HFFc6 (cell line): ENCODE measurements around the gene TSPAN2. TPM values are rescaled to one million over a fixed set of nuclear protein-coding genes. Genes with fewer than 3 reads are reported as not detected.

ENCODE experiments used
- DNase-seq: peaks from one replicate; pipeline ENCODE4 v3.0.0-alpha.2; 2018
- H3K27ac Mint-ChIP-seq: 2 replicates; pipeline ENCODE4 v1.8.0; 2020; ENCODE audit warnings: mild to moderate bottlenecking, mixed read lengths
- H3K27me3 Mint-ChIP-seq: 2 replicates; pipeline ENCODE4 v1.8.0; 2021; ENCODE audit warnings: mild to moderate bottlenecking, moderate library complexity, mixed read lengths; ENCODE audit not compliant: insufficient read depth
- H3K36me3 Mint-ChIP-seq: 2 replicates; pipeline ENCODE4 v1.8.0; 2021; ENCODE audit warnings: low read depth, mixed read lengths
- H3K4me1 Mint-ChIP-seq: 2 replicates; pipeline ENCODE4 v1.8.0; 2020; ENCODE audit warnings: low read depth, mixed read lengths
- H3K4me3 Mint-ChIP-seq: 2 replicates; pipeline ENCODE4 v1.8.0; 2020; ENCODE audit warnings: mild to moderate bottlenecking, moderate library complexity, mixed read lengths
- H3K9me3 Mint-ChIP-seq: 2 replicates; pipeline ENCODE4 v1.8.0; 2020; ENCODE audit warnings: mild to moderate bottlenecking, mixed read lengths
- CTCF ChIP-seq: fragments of 200-600 bp; sonication (generic); IDR thresholded peaks from 2 replicates; pipeline ENCODE4 v1.5.0; 2021; ENCODE audit warnings: antibody characterized with exemption, mild to moderate bottlenecking
- total RNA-seq, 6 experiments: library from RNA; stranded (reverse); fragmentation: NEBNext Ultra II Directional; extraction: Animal tissue kit (Norgen Biotek cat#: 25700); gene quantifications; 2 replicates in 1 of 6; 3 replicates in 5 of 6; pipeline ENCODE4 v1.2.3, GENCODE V29; 2021

Gene TSPAN2
- total RNA-seq, 6 experiments from 2014 or later, result 4.2 to 6.9 (median 5.1) TPM

GRCh38 chr1:115121793-115122192 lies 32.5 kb upstream of the TSPAN2 start:
- peaks cover 51% of the 10 kb centered on the region for H3K36me3 Mint-ChIP-seq
- no peaks in the 10 kb centered on the region; the same call in 1 of the 2 replicates for H3K27me3 Mint-ChIP-seq
- no peak for DNase-seq
- TF ChIP-seq CTCF, result no peak
- no peak overlapping the region for H3K27ac Mint-ChIP-seq
- H3K4me1 Mint-ChIP-seq, result peaks cover 27% of the 10 kb centered on the region
- no peak overlapping the region for H3K4me3 Mint-ChIP-seq
- H3K9me3 Mint-ChIP-seq, result peaks cover 48% of the 10 kb centered on the region

- no peak for TF ChIP-seq CTCF
- no peak overlapping the region for H3K4me3 Mint-ChIP-seq
- no peak overlapping the region for H3K27ac Mint-ChIP-seq
- H3K4me1 Mint-ChIP-seq, result peaks cover 34% of the 10 kb centered on the region
- H3K36me3 Mint-ChIP-seq, result peaks cover 51% of the 10 kb centered on the region
- peaks cover 48% of the 10 kb centered on the region for H3K9me3 Mint-ChIP-seq
- DNase-seq, result no peak
- H3K27me3 Mint-ChIP-seq, result no peaks in the 10 kb centered on the region; the same call in 1 of the 2 replicates
Observed at GRCh38 chr1:115120296-115120695, 31.0 kb upstream of the TSPAN2 start.

GRCh38 chr1:115118611-115119010 lies 29.3 kb upstream of the TSPAN2 start:
- Mint-ChIP-seq H3K4me1 (peaks cover 49% of the 10 kb centered on the region), H3K9me3 (peaks cover 42% of the 10 kb centered on the region), H3K27ac (no peak overlapping the region), H3K27me3 (no peaks in the 10 kb centered on the region; the same call in 1 of the 2 replicates), H3K4me3 (no peak overlapping the region), H3K36me3 (peaks cover 44% of the 10 kb centered on the region)
- no peak for DNase-seq
- no peak for TF ChIP-seq CTCF

- H3K4me1 Mint-ChIP-seq, result peaks cover 49% of the 10 kb centered on the region
- H3K27me3 Mint-ChIP-seq, result no peaks in the 10 kb centered on the region; the same call in 1 of the 2 replicates
- no peak overlapping the region for H3K4me3 Mint-ChIP-seq
- H3K36me3 Mint-ChIP-seq, result peaks cover 39% of the 10 kb centered on the region
- no peak overlapping the region for H3K27ac Mint-ChIP-seq
- DNase-seq, result no peak
- peaks cover 36% of the 10 kb centered on the region for H3K9me3 Mint-ChIP-seq
- TF ChIP-seq CTCF, result no peak
Observed at GRCh38 chr1:115118086-115118485, 28.8 kb upstream of the TSPAN2 start.

- Mint-ChIP-seq H3K4me1 (peaks cover 51% of the 10 kb centered on the region), H3K27me3 (no peaks in the 10 kb centered on the region; the same call in 1 of the 2 replicates), H3K9me3 (peaks cover 30% of the 10 kb centered on the region), H3K4me3 (no peak overlapping the region), H3K27ac (no peak overlapping the region), H3K36me3 (peaks cover 34% of the 10 kb centered on the region)
- DNase-seq, result no peak
- no peak for TF ChIP-seq CTCF
Observed at GRCh38 chr1:115117298-115117697, 28.0 kb upstream of the TSPAN2 start.

- Mint-ChIP-seq H3K9me3 (peaks cover 22% of the 10 kb centered on the region), H3K27me3 (no peaks in the 10 kb centered on the region; the same call in 1 of the 2 replicates), H3K4me1 (peaks cover 51% of the 10 kb centered on the region), H3K36me3 (peaks cover 27% of the 10 kb centered on the region), H3K27ac (no peak overlapping the region), H3K4me3 (no peak overlapping the region)
- no peak for DNase-seq
- no peak for TF ChIP-seq CTCF
Observed at GRCh38 chr1:115116512-115116911, 27.2 kb upstream of the TSPAN2 start.
